GM12878 (cell line): ENCODE results near the gene SPESP1. TPM values are rescaled to one million over a fixed set of nuclear protein-coding genes. Genes with fewer than 3 reads are reported as not detected.

ENCODE experiments used
- ATAC-seq: fragments of 200-7000 bp; cut with Tn5 transposase; 3 replicates; pipeline ENCODE4 v1.9.1; 2020; ENCODE audit warnings: mild to moderate bottlenecking, moderate library complexity
- BruUV-seq: library from RNA; stranded (reverse); fragments of 400-500 nt; replicated peaks from 2 replicates; lab custom pipeline; 2021; lab: Mats Ljungman, UMichigan
- CTCF ChIA-PET: fragments of 300-600 bp; sonication (Branson Sonifier 250); formaldehyde crosslinking; extraction: SDS; loops from one replicate; lab custom pipeline; 2021; ENCODE audit warnings: inconsistent platforms; lab: Yijun Ruan, JAX
- POLR2A ChIA-PET: fragments of 350-600 bp; formaldehyde crosslinking; extraction: SDS; loops from one replicate; lab custom pipeline; 2021; ENCODE audit warnings: inconsistent platforms; lab: Charles Lee
- RAD21 ChIA-PET: fragments of 300-600 bp; sonication (Branson Sonifier 250); formaldehyde crosslinking; loops from one replicate; lab custom pipeline; 2023; ENCODE audit warnings: antibody characterized with exemption; ENCODE audit not compliant: unreplicated experiment; lab: Charles Lee
- SMC1A ChIA-PET: fragments of 300-600 bp; sonication (Branson Sonifier 250); formaldehyde crosslinking; loops from one replicate; lab custom pipeline; 2023; ENCODE audit not compliant: unreplicated experiment, uncharacterized antibody; lab: Charles Lee
- DNase-seq: peaks from one replicate; pipeline ENCODE4 v3.0.0-alpha.2; 2011; ENCODE audit warnings: low read depth, low spot score
- FAIRE-seq: peaks from 3 replicates; lab custom pipeline; 2011; peaks lifted over from hg19 to GRCh38; lab: Jason Lieb, UNC
- H2AFZ ChIP-seq: 2 replicates; pipeline ENCODE4 v1.6.0; 2011; ENCODE audit warnings: low read depth, low read length, control low read depth; ENCODE audit not compliant: control insufficient read depth
- H3K27ac ChIP-seq: 2 replicates; pipeline ENCODE4 v1.5.1; 2011; ENCODE audit warnings: control low read depth; ENCODE audit not compliant: control insufficient read depth, insufficient read depth
- H3K27me3 ChIP-seq, 2 experiments: replicated peaks in 1 of 2; 2 replicates each; pipeline versions ENCODE4 v1.6.0 to v1.6.1; 2011; ENCODE audit warnings: low read length in 1 of 2; ENCODE audit not compliant: control insufficient read depth in 2 of 2, insufficient read depth in 2 of 2
- H3K36me3 ChIP-seq, 2 experiments: 2 replicates each; pipeline ENCODE4 v1.5.1; 2011; ENCODE audit warnings: low read length in 1 of 2; ENCODE audit not compliant: control insufficient read depth in 2 of 2, insufficient read depth in 2 of 2
- H3K4me1 ChIP-seq: 2 replicates; pipeline ENCODE4 v1.6.1; 2011; ENCODE audit warnings: mild to moderate bottlenecking, low read length, moderate library complexity, mixed read lengths; ENCODE audit not compliant: control insufficient read depth, insufficient read depth
- H3K4me2 ChIP-seq: 2 replicates; pipeline ENCODE4 v1.6.0; 2011; ENCODE audit warnings: control low read depth; ENCODE audit not compliant: control insufficient read depth, insufficient read depth
- H3K4me3 ChIP-seq: fragments of 200-600 bp; sonication (generic); 2 replicates; pipeline ENCODE4 v1.5.1; 2016
- H3K79me2 ChIP-seq: 2 replicates; pipeline ENCODE4 v1.6.0; 2011; ENCODE audit warnings: low read length; ENCODE audit not compliant: control insufficient read depth, insufficient read depth
- H3K9ac ChIP-seq: 2 replicates; pipeline ENCODE4 v1.8.0; 2011; ENCODE audit warnings: low read length, control low read depth, mixed read lengths; ENCODE audit not compliant: control insufficient read depth, insufficient read depth
- H3K9me3 ChIP-seq: replicated peaks from 3 replicates; pipeline ENCODE4 v1.5.1; 2011; ENCODE audit warnings: mild to moderate bottlenecking, low read length; ENCODE audit not compliant: control insufficient read depth, insufficient read depth
- H4K20me1 ChIP-seq: 2 replicates; pipeline ENCODE4 v1.6.0; 2011; ENCODE audit not compliant: control insufficient read depth, insufficient read depth
- CBFB ChIP-seq: IDR thresholded peaks from 2 replicates; pipeline ENCODE4 v1.6.1; 2016; ENCODE audit warnings: antibody characterized with exemption, low read depth
- CHD2 ChIP-seq: IDR thresholded peaks from 2 replicates; pipeline ENCODE4 v1.6.1; 2011; ENCODE audit warnings: low read depth, low read length, improper control_type of control experiment, borderline replicate concordance
- NR2F1 ChIP-seq: fragments of 450-650 bp; conservative IDR thresholded peaks from 2 replicates; pipeline ENCODE4 v1.6.1; 2017; ENCODE audit warnings: mild to moderate bottlenecking
- ZNF274 ChIP-seq: IDR thresholded peaks from one replicate; pipeline ENCODE4 v1.8.0; 2011; ENCODE audit not compliant: insufficient read length, insufficient read depth
- WGBS: methylation state at CpG from one replicate; pipeline ENCODE4 v1.1.6; 2016; ENCODE audit warnings: low lambda C conversion rate; ENCODE audit not compliant: insufficient replicate concordance, insufficient coverage; ENCODE audit errors: missing lambda C conversion rate; 5-methylcytosine and 5-hydroxymethylcytosine counted together
- in situ Hi-C: fragments of 300-500 bp; cut with MboI; formaldehyde crosslinking; loops from 9 replicates; pipeline ENCODE4 v1.14.3; 2018; ENCODE audit warnings: mixed read lengths
- intact Hi-C: fragments of 100-400 bp; cut with micrococcal nuclease; formaldehyde crosslinking; loops from one replicate; pipeline ENCODE4 v1.14.2; 2022; ENCODE audit not compliant: unreplicated experiment
- polyA plus RNA-seq, 11 experiments: library from polyadenylated mRNA; depleted of rRNA in 4 of 11; unstranded in 6 of 11; stranded (reverse) in 5 of 11; fragments of >200 nt; fragmentation: Nextera tagmentation in 4 of 11; fragmentation: Illumina TruSeq in 1 of 11; extraction: Ambion mirVana in 4 of 11; extraction: Trizol in 1 of 11; gene quantifications; 1 replicate in 1 of 11; 2 replicates in 10 of 11; pipeline versions ENCODE4 v1.2.1 to v1.2.3, GENCODE V29; 2011 to 2016; ENCODE audit warnings: inconsistent platforms in 2 of 11, missing spikeins in 2 of 11, low read depth in 1 of 11
- total RNA-seq, 4 experiments: library from RNA; depleted of rRNA in 3 of 4; stranded (reverse); fragments of >200 nt in 3 of 4; fragmentation: Illumina TruSeq in 1 of 4; extraction: Trizol in 1 of 4; gene quantifications; 2 replicates each; pipeline versions ENCODE4 v1.2.1 to v1.2.3, GENCODE V29; 2013 to 2021
- TF ChIP-seq, protein P1 (sequence below): IDR thresholded peaks from 2 replicates; pipeline ENCODE4 v1.6.1; 2012; ENCODE audit warnings: low read length, inconsistent platforms

The SPESP1 gene
- total and polyA plus RNA-seq, 10 of the 15 experiments (the other 5 are each of a cell fraction or from before 2014, with no cell fraction given): not detected

GRCh38 chr15:68982976-68983563 is 52.7 kb downstream of the SPESP1 start:
- no peak for DNase-seq
- ChIA-PET CTCF (no interaction called here), SMC1A (no interaction called here), RAD21 (no interaction called here), POLR2A (no interaction called here)
- H3K4me3 ChIP-seq: no peak overlapping the region
- no peaks in the 10 kb centered on the region for H3K36me3 ChIP-seq
- H3K4me1 ChIP-seq: no peaks in the 10 kb centered on the region
- peaks cover 0 to 1% of the 10 kb centered on the region in 2 experiments; a peak in 2 of 4 replicates for H3K27me3 ChIP-seq
- no peak for FAIRE-seq
- no peaks in the 10 kb centered on the region for H4K20me1 ChIP-seq
- WGBS: 57% methylated on average over 6 of the region's 6 CpGs
- H3K9ac ChIP-seq: no peak overlapping the region
- no peaks in the 10 kb centered on the region for H3K9me3 ChIP-seq
- in situ Hi-C loops (no loop called here), intact Hi-C loops (no loop called here)
- no peaks in the 10 kb centered on the region for H3K79me2 ChIP-seq
- no peak overlapping the region for H3K4me2 ChIP-seq
- H2AFZ ChIP-seq: no peak overlapping the region
- no peak for ATAC-seq
- TF ChIP-seq CBFB (no peak), ZNF274 (no peak), CHD2 (no peak)
- TF ChIP-seq, protein P1, sequence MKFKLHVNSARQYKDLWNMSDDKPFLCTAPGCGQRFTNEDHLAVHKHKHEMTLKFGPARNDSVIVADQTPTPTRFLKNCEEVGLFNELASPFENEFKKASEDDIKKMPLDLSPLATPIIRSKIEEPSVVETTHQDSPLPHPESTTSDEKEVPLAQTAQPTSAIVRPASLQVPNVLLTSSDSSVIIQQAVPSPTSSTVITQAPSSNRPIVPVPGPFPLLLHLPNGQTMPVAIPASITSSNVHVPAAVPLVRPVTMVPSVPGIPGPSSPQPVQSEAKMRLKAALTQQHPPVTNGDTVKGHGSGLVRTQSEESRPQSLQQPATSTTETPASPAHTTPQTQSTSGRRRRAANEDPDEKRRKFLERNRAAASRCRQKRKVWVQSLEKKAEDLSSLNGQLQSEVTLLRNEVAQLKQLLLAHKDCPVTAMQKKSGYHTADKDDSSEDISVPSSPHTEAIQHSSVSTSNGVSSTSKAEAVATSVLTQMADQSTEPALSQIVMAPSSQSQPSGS: no peak
- H3K27ac ChIP-seq: no peak overlapping the region
- BruUV-seq: no TSS peak

DNA sequence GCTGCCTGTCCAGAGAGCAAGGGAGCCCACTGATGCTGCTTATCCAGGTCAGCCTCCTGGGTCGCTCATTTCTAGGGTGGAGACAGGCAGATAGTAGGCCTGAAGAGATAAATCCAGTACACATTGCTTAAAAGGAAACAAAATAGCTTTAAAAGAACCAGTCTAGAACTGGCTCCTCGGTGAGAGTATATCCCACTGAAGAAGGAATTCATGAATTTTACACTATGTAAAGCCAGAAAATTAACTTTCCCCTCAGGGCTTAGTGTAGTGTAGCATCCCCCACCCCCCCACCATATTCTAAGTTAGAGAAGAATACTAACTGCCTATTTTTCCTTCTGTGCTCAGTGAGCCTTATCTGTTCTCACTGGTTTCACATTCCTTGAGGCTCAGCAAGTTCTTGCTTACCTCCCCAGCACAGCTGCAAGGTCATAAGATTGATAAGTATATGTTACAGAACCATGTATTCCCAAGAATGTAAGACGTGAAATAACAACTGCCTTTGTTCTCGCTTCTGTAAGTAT is 53.7 kb downstream of the SPESP1 start:
- no peak for FAIRE-seq
- Histone ChIP-seq H3K4me3 (no peak overlapping the region), H3K4me1 (no peaks in the 10 kb centered on the region), H4K20me1 (no peaks in the 10 kb centered on the region), H3K9me3 (no peaks in the 10 kb centered on the region), H3K36me3 (no peaks in the 10 kb centered on the region), H3K27ac (no peak overlapping the region), H3K27me3 (peaks cover 0 to 1% of the 10 kb centered on the region in 2 experiments; a peak in 2 of 4 replicates), H3K4me2 (no peak overlapping the region), H2AFZ (no peak overlapping the region), H3K9ac (no peak overlapping the region), H3K79me2 (no peaks in the 10 kb centered on the region)
- DNase-seq: no peak
- no peak for ATAC-seq
- BruUV-seq: no TSS peak
- no peak for TF ChIP-seq NR2F1
- CTCF ChIA-PET: no interaction called here
- intact Hi-C loops (no loop called here), in situ Hi-C loops (no loop called here)
- RAD21 ChIA-PET: no interaction called here
- POLR2A ChIA-PET: no interaction called here
- SMC1A ChIA-PET: no interaction called here
- WGBS: 27% methylated on average over 4 of the region's 4 CpGs
